GM12892 (cell line): ENCODE measurements around the gene GALNTL6.

Experiments used
- POLR2A ChIP-seq: IDR thresholded peaks from 2 replicates; pipeline ENCODE4 v1.6.1; 2011; ENCODE audit warnings: low read depth, low read length, control low read depth
- POLR2AphosphoS5 ChIP-seq: IDR thresholded peaks from 2 replicates; pipeline ENCODE4 v1.6.1; 2011; ENCODE audit warnings: low read depth, low read length, control low read depth

- no peak for TF ChIP-seq POLR2AphosphoS5
- TF ChIP-seq POLR2A, result no peak
Observed at GRCh38 chr4:172842779-172843178, 1029.6 kb downstream of the GALNTL6 start.
